MCF 10A (cell line): ENCODE measurements around the gene C2CD4C. TPM values are rescaled to one million over a fixed set of nuclear protein-coding genes. Genes with fewer than 3 reads are reported as not detected.

Experiments
- BruUV-seq: library from RNA; stranded (reverse); fragments of 400-500 nt; replicated peaks from 2 replicates; lab custom pipeline; 2021; lab: Mats Ljungman, UMichigan
- CTCF ChIA-PET: fragments of 300-600 bp; sonication (Branson Sonifier 250); formaldehyde crosslinking; extraction: SDS; loops from one replicate; lab custom pipeline; 2021; ENCODE audit warnings: antibody characterized with exemption, inconsistent platforms; lab: Yijun Ruan, JAX
- POLR2A ChIA-PET: fragments of 300-600, 350-650 bp; sonication (Branson Sonifier 250); formaldehyde crosslinking; extraction: SDS; loops from one replicate; lab custom pipeline; 2020; ENCODE audit warnings: antibody characterized with exemption, inconsistent platforms; lab: Yijun Ruan, JAX
- DNase-seq: peaks from one replicate; pipeline ENCODE4 v3.0.0-alpha.2; 2018; ENCODE audit not compliant: unreplicated experiment
- H3K27ac Mint-ChIP-seq: one replicate; pipeline ENCODE4 v1.8.0; 2022; ENCODE audit warnings: mild to moderate bottlenecking, low read depth, mixed read lengths; ENCODE audit not compliant: unreplicated experiment
- H3K27me3 Mint-ChIP-seq: one replicate; pipeline ENCODE4 v1.8.0; 2022; ENCODE audit warnings: mixed read lengths; ENCODE audit not compliant: insufficient read depth, unreplicated experiment
- H3K36me3 Mint-ChIP-seq: one replicate; pipeline ENCODE4 v1.8.0; 2022; ENCODE audit warnings: mild to moderate bottlenecking, moderate library complexity, mixed read lengths; ENCODE audit not compliant: insufficient read depth, unreplicated experiment
- H3K4me1 Mint-ChIP-seq: one replicate; pipeline ENCODE4 v1.8.0; 2022; ENCODE audit warnings: mixed read lengths; ENCODE audit not compliant: insufficient read depth, unreplicated experiment
- H3K4me3 Mint-ChIP-seq: one replicate; pipeline ENCODE4 v1.8.0; 2022; ENCODE audit warnings: mild to moderate bottlenecking, moderate library complexity, mixed read lengths; ENCODE audit not compliant: unreplicated experiment
- H3K9me3 Mint-ChIP-seq: one replicate; pipeline ENCODE4 v1.8.0; 2022; ENCODE audit warnings: mixed read lengths; ENCODE audit not compliant: unreplicated experiment
- intact Hi-C: fragments of 100-400 bp; cut with micrococcal nuclease; formaldehyde crosslinking; loops from 2 replicates; pipeline ENCODE4 v1.14.1; 2022
- total RNA-seq: library from RNA; stranded (reverse); gene quantifications from 2 replicates; pipeline ENCODE4 v1.2.3, GENCODE V29; 2022
- TF ChIP-seq, protein P1 (sequence below): fragments of 200-600 bp; IDR thresholded peaks from one replicate; pipeline ENCODE4 v1.8.0; 2022; ENCODE audit warnings: antibody characterized with exemption, mild to moderate bottlenecking; ENCODE audit not compliant: unreplicated experiment

The C2CD4C gene
- total RNA-seq, 1 experiment from 2014 or later: 0.49 TPM

DNA sequence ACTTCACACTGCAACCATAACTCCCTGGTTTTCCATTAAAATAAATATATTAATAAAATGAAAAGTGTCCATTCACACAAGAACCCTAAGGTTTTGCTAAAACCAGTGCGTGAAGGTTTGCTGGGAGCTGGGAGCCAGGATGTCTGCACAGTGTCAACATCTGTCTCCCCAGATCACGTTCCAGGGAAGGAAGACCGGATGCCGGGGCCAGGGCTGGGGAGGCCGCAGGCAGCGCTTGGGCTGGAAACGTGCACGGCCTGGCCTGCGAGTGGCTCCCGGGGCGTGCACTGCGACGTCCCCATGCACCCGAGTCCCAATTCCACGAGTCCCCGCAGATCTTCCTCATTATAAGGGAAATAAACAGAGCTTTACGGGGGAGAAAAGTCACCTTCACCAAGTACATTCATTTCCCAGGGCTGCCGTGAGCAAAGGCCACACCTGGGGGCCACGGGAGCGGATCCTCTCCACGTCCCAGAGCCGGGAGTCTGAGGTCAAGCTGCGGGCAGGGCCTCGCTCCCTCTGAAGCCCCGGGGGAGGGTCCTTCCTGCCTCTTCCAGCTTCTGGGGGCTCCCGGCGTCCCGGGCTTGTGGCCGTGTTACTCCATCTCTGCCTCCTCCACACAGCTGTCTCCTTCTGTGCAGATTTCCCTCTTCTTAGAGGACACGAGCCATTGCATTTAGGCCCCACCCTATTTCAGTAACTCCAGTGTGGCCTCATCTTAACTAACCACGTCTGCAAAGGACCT lies 39.0 kb upstream of the C2CD4C start:
- H3K4me1 Mint-ChIP-seq: no peaks in the 10 kb centered on the region
- H3K27me3 Mint-ChIP-seq: no peaks in the 10 kb centered on the region
- intact Hi-C loops: no loop called here
- H3K27ac Mint-ChIP-seq: no peak overlapping the region
- ChIA-PET CTCF (no interaction called here), POLR2A (no interaction called here)
- H3K36me3 Mint-ChIP-seq: peaks cover 4% of the 10 kb centered on the region
- H3K9me3 Mint-ChIP-seq: no peaks in the 10 kb centered on the region
- no peak for DNase-seq
- TF ChIP-seq, protein P1, sequence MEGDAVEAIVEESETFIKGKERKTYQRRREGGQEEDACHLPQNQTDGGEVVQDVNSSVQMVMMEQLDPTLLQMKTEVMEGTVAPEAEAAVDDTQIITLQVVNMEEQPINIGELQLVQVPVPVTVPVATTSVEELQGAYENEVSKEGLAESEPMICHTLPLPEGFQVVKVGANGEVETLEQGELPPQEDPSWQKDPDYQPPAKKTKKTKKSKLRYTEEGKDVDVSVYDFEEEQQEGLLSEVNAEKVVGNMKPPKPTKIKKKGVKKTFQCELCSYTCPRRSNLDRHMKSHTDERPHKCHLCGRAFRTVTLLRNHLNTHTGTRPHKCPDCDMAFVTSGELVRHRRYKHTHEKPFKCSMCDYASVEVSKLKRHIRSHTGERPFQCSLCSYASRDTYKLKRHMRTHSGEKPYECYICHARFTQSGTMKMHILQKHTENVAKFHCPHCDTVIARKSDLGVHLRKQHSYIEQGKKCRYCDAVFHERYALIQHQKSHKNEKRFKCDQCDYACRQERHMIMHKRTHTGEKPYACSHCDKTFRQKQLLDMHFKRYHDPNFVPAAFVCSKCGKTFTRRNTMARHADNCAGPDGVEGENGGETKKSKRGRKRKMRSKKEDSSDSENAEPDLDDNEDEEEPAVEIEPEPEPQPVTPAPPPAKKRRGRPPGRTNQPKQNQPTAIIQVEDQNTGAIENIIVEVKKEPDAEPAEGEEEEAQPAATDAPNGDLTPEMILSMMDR: no peak
- BruUV-seq: no TSS peak
- H3K4me3 Mint-ChIP-seq: no peak overlapping the region

DNA sequence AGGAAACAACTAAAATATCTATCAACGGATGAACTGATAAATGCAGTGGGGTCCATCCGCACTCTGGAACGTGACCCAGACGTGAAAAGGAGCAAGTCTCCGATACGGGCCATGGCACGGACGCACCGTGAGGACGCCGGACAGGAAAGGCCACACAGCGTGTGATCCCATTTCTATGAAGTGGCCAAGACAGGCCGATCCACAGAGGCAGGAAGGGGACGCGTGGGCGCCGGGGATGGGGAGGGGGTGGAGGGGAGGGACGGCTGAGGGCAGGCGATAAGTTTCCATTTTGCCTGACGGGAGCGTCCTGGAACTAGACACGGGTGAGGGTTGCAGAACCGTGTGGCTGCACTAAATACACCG lies 38.1 kb upstream of the C2CD4C start:
- Mint-ChIP-seq H3K9me3 (no peaks in the 10 kb centered on the region), H3K4me1 (no peaks in the 10 kb centered on the region), H3K4me3 (no peak overlapping the region), H3K36me3 (peaks cover 4% of the 10 kb centered on the region), H3K27ac (no peak overlapping the region), H3K27me3 (no peaks in the 10 kb centered on the region)
- TF ChIP-seq, protein P1: no peak
- ChIA-PET CTCF (no interaction called here), POLR2A (no interaction called here)
- no peak for DNase-seq
- BruUV-seq: no TSS peak
- intact Hi-C loops: no loop called here

DNA sequence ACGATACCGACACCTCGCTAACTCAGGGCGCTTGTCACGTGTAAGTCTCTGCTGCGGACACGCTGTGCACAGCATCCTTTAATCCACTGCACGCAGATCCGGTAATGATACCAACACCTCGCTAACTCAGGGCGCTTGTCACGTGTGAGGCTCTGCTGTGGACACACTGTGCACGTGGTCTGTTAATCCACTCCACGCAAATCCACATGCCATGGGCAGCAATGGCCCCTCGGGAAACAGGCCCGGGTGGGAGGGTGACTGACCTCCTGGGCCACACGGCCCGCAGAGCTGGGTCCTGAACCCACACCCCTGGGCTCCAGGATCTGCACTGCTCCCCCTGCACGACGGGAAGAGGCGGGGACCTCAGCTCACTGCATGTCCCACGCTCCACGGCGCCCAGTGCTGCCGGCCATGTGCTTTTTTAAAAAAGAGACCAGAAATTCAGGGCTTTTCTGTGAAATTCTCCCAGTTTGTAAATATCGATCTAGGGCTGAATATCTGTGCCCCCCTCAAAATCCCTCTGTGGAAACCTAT lies 35.8 kb upstream of the C2CD4C start:
- Mint-ChIP-seq H3K4me3 (no peak overlapping the region), H3K36me3 (no peaks in the 10 kb centered on the region), H3K27ac (no peak overlapping the region), H3K27me3 (no peaks in the 10 kb centered on the region), H3K9me3 (no peaks in the 10 kb centered on the region), H3K4me1 (no peaks in the 10 kb centered on the region)
- CTCF ChIA-PET: no interaction called here
- intact Hi-C loops: no loop called here
- TF ChIP-seq, protein P1: no peak
- POLR2A ChIA-PET: no interaction called here
- BruUV-seq: no TSS peak
- no peak for DNase-seq

DNA sequence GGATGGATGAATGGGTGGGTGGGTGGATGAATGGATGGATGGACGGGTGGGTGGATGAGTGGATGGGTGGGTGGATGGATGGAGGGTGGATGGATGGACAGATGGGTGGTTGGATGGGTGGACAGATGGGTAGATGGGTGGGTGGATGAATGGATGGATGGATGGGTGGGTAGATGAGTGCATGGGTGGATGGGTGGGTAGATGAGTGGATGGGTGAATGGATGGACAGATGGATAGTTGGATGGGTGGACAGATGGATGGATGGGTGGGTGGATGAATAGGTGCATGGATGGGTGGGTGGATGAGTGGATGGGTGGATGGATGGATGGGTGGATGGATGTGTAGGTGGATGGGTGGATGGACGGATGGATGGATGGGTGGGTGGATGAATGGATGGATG lies 34.1 kb upstream of the C2CD4C start:
- Mint-ChIP-seq H3K4me1 (no peaks in the 10 kb centered on the region), H3K27ac (no peak overlapping the region), H3K36me3 (no peaks in the 10 kb centered on the region), H3K27me3 (no peaks in the 10 kb centered on the region), H3K9me3 (no peaks in the 10 kb centered on the region), H3K4me3 (no peak overlapping the region)
- TF ChIP-seq, protein P1: no peak
- ChIA-PET POLR2A (no interaction called here), CTCF (no interaction called here)
- no peak for DNase-seq
- intact Hi-C loops: no loop called here
- BruUV-seq: no TSS peak
